GM18873 (cell line): Measurements from ENCODE around the gene PRICKLE2.

Source experiments
- ATAC-seq: cut with Tn5 transposase; IDR thresholded peaks from one replicate; pipeline ENCODE4 v1.9.1; 2021; ENCODE audit warnings: mild to moderate bottlenecking, moderate library complexity, moderate number of reproducible peaks; ENCODE audit not compliant: unreplicated experiment, low FRiP score

PRICKLE2 gene

DNA sequence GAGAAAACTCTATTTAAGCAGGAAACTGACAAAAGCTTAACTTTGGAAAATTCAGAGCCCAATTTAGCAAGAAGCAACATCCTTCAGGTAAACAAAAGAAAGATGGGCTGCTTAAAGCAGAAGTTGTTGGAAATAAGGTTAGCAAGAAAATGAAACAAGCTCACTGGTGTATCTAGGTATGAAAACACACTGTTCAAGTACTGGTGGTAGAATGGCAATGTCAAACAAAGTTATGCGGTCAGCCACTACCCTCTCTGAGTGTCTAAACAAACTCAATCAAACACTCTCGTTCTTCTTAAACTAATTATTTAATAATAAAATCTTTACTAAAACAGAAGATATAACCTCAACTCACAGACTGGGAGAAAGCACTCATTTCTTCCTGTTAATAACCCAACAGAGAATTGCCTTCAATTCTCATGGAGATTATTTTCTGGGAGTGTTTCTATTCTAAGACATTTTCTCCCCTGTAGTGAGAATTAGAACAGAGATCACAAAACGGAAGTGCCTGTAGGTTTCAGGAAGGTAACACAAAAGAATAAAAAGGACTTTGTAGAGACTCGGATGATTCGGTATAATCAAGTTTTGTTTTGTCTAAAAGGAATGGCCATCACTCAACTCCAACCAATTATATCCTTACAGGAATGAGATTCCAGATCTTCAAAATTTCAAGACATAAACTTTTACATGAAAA is 28.9 kb downstream of the PRICKLE2 start:
- no peak for ATAC-seq

DNA sequence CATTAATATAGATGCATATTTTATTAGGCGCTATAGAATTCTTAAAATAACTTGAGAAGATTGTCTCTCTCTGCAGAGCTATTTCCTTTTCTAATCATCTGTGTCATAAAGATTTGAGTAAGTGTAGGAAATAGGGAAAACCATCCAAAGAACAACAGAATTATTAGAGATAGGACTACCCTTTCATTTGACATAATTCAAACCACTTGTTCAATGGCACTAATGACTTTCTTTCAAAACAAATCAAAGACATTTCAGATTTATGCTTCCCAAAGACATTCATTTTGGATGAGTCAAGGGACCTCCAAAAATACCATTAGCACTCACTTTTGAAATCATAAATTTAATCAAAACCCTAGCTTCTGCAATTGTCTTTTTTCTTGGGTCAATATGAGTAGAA is 29.5 kb downstream of the PRICKLE2 start:
- ATAC-seq, result no peak

DNA sequence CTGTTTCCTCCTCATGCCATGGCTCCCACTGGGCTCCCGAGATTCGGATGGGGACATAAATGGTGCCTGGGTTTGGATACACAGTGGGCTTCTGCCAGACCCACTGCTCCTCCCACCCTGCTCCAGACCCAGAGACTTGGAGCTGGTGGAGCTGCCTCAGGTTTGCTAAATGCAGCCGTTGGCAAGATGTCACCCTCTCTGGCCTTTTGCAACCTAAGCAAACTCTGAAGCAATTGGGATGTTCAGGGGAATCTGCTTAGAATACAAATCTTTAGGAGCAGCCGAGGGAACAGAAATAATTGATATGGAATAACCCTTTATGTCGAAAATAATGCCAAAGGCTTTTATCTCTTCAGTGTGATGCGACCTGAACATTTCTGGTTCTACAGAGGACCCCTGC is 33.4 kb downstream of the PRICKLE2 start:
- no peak for ATAC-seq

DNA sequence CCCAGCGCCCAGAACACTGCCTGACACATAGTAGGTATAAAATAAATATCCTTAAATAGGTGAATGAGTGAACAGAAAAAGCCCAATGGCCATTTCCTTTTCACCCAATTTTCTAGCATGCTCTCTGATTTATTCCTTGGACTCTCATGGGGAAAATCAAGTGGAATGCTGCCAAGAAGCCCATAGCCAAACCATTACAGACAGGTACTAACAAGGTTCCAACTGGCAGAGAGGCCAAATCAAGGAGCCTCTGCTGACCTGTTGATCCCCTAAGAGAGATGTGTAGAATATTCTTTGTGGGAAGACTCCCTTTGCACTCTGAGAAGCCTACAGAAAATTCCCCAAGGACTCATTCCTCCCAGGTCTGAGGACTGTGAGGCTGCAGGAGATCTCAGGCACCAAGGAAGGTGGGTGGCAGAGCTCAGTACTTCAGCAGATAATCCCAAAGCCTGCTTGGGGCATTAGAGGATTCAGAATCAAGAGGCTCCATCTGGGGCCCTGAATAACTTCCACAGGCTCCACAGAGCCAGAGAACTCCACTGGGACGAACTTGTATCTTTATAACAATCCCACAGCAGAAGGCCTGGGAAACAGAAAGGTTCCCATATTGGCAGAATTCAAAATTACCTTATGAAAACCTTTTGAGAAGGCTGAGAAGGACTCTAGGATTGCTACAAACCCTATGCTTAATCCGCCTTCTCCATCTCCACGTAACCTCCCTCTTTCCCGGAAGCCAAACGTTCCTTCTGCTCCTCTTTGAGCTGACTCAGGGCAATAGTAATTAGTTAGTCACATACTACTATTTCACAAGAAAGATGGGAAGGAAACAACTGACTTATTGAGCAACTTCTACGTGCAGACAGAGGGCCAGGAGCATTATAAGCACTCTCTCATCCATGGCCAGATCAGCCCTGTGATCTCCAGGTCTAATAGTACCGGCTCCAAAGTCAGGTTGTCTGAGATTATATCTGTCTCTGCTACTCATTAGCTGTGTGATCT is 34.5 kb downstream of the PRICKLE2 start:
- ATAC-seq, result no peak

DNA sequence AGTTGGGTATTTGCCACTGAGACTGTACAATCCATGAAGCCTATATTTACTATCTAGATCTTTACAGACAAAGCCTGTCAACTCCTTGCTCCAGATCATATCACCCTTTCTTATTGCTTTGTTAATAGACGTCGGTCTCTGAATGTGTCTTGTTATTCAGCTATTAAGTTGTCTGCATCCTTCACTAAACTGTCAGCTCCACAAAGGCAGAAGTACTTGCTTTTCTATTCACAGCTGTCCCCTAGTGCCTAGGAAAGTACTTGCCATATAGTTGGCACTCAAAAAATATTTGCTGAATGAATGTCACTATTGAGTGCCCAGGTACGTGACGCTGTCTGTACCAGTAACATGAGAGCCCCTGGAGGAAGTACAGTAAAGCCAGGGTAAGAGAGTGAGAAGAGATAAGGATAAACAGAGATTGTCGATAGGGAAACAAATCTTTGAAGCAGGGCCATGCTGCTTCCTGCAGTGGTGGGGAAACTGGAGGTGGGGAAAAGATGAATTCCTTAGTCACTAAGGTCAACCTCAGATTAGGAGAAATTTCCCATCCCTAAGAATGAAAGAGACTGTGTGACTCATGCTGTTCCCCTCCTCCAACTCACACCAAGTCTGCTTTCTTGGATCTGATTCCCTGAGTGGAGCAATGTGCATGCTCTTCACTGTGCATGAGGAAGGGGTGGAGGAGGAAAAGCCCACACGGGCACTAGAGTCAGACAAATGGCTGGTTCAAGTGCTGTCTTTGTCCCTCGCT is 36.3 kb downstream of the PRICKLE2 start:
- no peak for ATAC-seq

DNA sequence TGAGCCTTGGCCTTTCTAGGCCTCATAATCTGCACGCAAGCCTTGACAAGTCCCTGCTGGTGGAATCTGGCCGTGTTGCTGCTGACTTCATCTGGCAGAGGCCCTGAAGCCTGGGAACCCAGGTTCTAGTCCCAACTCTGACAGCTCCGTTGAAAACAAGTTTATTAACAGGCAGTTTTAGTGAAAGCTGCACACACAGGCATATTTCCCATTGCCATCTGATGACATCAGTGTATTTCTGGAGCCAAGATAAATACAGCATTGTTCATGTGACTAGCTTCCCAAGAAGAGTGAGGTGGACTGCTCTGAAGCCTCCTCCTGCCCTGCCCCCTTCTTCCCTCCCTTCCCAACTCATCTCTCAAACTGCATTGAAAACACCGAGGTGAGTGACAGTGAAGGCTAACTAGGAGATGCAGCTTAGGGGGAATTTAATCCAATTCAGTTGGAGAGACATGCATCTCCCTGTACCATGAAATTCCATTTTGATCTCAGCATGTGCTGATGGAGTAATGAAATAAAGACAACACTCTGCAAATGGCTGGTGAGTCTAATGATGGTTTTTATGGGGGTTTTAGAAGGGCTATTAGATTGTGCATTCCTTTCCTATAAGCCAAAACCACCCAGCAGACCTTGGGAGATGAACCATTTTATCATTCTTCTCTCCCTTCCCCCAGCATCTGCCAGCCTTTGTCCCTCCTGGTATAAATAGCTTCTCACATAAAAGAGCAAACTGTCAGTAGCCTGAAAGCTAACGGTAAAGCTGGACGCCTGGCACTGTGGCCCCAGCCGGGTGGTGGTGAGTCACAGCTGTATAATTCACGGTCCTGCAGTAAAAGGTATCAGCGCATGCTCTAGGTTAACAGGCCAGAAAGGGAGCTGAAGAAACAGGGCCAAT is 38.0 kb downstream of the PRICKLE2 start:
- ATAC-seq, result no peak

DNA sequence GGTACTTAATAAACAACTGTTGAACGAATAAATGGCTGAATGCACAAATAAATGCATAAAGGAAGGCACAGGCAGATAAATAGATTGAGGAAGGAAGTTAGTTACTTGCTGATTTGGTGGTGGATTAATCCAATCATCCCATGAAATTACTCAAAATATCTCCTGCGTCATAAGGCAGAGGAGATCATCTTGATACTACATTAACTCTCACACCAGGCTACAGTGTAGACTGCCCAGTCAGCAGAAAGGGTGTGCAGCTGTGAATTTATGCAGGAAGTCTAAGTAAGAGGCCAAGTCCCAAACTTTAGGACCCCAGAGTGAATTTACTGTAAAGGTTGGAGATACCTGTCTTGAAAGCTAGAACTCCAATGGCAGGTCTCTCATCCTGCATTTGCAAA is 38.6 kb downstream of the PRICKLE2 start:
- ATAC-seq, result no peak

DNA sequence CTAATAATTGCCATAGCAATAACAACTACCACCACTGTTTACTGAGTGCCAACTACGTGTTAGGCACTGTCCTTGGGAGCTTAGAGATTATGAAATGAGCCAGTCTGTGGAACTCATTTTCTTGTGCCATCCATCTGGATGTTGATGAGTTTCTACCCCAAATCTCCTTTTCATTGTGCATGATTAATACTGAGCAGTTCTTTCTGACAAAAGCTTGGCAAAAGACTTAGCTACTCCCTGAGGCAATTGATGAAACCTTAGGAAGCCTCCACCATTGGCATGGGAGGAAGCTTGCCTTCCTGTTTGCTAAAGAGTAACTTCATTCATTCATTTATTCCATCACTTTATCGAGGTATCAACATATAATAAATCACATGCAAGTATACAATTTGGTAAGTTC is 39.8 kb downstream of the PRICKLE2 start:
- no peak for ATAC-seq

DNA sequence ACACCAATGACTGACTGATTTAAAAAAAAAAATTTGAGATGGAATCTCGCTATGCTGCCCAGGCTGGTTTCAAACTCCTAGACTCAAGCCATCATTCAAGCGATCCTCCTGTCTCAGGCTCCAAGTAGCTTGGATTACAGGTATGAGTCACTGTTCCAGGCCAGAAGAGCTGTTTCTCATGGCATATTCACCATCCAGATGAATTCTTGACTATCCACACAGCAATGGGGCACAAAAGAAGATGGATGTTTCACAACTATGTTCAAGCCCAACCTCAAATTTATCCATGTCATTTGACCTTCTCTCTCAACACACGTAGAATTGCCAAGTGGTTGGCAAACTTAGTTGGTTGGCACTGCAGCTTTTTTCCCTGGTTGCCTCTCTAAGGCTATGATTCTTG is 40.6 kb downstream of the PRICKLE2 start:
- no peak for ATAC-seq

DNA sequence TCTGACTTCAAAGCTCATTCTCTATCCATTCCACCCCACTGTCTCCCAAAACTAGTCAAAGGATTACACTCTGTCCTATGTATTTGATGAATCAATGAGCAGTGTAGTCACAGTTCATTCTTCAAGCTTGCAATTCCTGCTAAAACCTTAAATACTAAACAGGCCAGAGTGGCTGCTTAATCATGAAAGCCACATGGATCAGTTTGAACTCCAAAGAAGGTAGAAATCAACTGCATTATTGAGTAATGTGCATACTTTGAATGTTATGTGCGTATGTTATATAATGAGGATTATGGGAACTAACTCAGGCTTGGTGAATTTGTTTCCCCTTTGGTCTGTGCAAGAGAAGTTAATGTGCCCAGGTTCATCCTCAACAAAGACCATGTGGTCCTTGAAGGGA is 45.4 kb downstream of the PRICKLE2 start:
- no peak for ATAC-seq

DNA sequence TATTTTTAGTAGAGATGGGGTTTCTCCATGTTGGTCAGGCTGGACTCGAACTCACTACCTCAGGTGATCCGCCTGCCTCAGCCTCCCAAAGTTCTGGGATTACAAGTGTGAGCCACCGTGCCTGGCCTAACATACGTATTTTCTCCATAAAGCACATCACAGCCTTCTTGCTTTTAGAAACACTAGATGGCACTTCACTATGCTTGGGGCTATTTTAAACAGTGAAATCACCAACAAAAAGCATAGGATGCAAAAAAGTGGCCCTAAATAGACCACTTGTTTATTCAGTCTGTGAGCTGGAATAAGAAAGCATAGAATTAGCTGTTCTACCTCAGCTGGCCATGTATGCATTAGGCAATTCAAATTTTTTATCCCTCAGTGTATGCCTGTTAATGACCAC is 46.0 kb downstream of the PRICKLE2 start:
- ATAC-seq, result no peak

DNA sequence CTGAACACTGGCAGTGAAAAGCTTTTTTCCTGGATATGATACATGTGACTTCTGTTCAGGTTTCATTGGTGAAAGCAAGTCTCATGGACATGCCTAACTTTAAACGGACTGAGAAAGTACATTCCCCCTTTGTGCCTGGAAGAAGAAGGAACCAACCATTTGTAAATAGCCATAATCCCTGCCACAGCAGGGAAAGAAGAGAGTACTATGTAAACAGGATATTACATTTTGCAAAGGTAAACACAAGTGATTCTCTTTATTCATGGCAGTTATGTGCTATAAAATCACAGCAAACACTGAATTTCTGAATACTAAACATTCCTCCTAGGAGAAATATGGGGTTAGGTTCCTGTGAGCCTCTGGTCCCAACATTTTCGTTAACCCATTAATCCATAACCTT is 46.8 kb downstream of the PRICKLE2 start:
- ATAC-seq, result no peak

DNA sequence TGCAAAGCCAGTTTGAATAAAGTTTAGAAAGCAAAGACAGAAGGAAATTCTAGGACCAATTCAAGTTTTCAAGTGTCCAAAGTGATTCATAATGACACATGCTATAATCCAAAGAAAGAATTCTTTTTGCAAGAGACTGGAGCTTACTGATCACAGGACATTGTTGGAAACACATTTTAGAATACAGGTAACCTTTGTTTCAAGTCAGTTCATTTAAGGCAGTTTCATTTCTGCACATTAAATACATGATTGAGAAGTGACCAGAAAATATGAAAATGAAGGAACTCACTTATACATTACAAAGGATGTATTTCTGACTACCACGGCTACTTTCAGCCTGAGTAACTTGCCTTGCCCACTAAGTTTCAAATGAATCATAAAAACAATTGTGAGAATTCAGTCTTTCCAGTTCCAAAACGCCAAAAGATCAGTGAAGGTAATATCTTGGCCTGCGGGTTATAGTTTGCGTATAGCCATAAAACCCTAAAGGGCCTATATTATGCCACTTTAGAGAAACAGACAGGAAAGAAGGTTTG is 48.7 kb downstream of the PRICKLE2 start:
- ATAC-seq, result peak; percentile 68

DNA sequence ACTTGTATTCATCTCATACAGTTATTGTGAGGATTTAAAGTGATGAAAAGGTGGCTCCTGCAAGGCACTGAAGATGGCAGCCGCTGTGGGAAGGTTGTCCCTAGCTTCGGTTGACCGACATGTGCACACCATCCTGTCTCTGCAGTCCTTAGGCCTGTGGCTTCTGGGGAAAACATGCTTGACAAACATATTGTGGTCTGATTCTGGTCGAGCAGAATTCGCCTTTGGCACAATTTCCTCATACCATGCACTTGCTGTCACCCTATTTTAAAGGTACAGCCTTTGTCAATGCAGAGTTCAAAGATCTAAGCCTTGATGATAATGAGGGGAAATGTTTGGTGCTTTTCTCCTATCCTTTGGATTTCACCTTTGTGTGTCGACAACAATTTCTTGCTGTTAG is 50.9 kb downstream of the PRICKLE2 start:
- no peak for ATAC-seq

DNA sequence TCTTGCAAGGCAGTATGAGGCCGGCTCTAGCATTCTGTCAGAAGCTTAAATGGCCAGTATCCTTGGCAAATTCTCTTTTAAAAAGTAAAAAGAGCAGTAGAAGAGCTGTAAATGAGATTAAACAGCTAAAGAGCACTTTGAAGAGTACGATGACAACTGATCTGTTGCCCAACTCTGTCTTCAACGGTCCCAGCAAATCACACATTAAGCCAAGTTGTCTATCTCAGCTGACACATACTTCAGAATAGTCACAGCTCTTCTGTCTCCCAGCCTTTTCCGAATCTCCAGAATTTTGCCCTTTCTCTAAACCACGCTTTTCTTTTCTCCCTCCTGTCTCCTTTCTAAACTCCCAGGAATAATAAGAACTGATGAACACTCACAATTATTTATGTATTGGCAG is 51.7 kb downstream of the PRICKLE2 start:
- ATAC-seq, result no peak

DNA sequence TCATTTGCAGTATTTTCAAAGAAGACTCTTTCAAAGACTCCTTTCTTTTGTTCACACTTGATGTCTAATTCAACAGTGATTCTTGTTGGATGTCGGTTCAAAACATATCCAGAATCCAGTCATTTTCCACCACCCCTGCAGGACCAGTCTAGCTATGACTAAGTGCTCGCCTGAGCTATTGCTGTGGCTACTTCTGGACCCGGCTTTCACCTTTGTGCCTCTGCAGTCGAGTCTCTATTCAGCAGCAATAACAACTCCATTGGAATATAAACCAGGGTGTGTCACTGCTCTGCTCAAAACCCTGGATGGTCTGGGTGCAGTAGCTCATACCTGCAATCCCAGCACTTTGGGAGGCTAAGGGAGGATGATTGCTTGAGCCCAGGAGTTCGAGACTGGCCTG is 55.0 kb downstream of the PRICKLE2 start:
- ATAC-seq, result no peak

DNA sequence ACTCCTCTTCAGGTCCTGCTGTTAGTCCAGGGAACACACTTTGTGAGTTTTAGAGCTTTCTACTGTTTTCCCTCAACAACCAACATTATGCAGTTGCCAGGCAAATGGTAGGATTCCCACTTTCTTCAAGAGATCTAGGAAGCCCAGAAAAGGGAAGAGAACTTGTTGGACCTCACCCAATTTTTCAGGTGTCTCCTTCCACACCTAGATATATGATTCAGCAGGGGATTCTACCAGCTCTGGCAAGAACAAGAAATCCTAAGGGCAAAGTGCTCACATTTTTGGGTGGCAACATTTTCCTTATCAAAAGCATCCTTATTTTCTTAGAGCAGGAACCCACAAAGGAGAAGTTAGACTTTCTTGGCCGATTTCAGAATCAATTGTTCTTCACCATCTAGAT is 57.4 kb downstream of the PRICKLE2 start:
- no peak for ATAC-seq

DNA sequence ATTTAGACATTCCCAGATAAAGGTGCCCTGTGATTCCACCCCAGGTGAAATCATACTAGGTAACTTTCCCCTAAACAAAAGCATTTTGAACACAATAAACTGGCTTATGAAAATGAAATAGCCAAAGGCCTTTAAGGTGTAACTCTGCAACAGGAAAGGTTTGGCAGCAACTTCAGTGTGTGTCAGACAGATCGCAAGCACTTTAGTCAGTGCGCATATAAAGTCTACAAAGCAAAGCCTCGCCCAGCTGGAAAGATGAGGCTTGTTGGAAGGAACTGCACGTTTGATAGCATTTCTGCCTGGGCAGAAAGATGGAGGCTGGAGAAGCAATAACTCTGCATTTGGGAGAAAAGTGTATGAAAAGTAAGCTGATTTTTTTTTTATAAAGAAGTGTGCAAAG is 57.9 kb downstream of the PRICKLE2 start:
- ATAC-seq, result no peak

DNA sequence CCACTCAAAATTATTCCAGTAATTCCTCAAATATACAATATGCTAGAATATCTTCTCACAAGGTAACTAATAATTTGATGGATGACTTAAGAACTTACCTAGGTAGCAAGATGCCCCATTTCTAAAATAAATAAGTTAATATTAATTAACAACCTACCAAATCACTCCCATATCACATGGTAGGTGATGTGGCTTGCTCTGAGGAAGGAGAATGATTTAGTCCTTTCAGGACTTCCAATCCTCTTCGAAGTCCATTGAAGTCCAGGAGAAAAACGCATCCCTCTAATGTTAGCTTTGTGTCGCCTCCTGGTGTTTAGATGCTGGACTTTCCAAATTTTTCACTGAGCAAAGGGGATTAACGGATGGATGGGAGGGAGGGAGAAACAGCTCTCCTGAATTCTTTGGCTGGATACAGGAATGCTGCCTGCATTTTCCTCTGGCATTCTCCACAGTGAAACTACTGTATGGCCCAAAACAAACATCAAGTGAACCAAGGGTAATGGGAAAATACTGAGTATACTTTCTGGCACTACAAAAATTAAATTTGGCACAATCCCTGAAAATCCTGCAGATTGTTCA is 58.6 kb downstream of the PRICKLE2 start:
- no peak for ATAC-seq
